ENCODE data around the gene MUSTN1. TPM values are rescaled to one million over a fixed set of nuclear protein-coding genes. Genes with fewer than 3 reads are reported as not detected.

MUSTN1 gene
- polyA plus RNA-seq, 2 of the 4 experiments (the other 2 are of a cell fraction) = not detected

DNA sequence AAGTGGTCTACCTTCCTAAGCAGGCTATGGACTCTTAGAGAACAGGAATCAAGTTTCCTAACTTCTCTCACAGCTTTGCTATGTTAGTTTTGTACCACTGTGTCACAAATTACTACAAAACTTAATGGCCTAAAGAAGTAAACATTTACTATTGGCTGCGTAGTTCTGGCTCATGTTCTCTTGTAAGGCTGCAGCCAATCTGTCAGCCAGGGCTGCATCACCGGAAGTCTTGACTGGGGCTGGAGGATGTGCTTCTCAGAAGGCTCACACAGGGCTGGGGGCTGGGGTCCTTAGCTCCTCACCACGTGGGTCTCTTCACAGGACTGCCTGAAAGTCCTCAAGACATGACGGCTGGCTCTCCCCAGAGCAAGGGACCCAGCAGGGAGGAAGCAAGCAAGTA is 47.1 kb upstream of the MUSTN1 start:
- H3K4me2 ChIP-seq = no peak overlapping the region
- ChIA-PET POLR2A (no interaction called here), CTCF (no interaction called here)
- FAIRE-seq (no peak), DNase-seq (ENCODE audit: low read depth in 1 of 2, low spot score in 1 of 2) (no peak), ATAC-seq (no peak)
- no peaks in the 10 kb centered on the region for H3K9me3 ChIP-seq
- 95% methylated on average over 2 of the region's 4 CpGs for WGBS (ENCODE audit: missing lambda C conversion rate)
- H3K4me3 ChIP-seq = no peak overlapping the region
- H3K4me1 ChIP-seq = no peaks in the 10 kb centered on the region
- H3K27ac ChIP-seq = no peak overlapping the region
- TF ChIP-seq JUNB (IDR thresholded peaks at IDR 0.05) (no peak), ZFP36 (IDR thresholded peaks at IDR 0.05; ENCODE audit: borderline replicate concordance, partially characterized antibody) (no peak), MAZ (IDR thresholded peaks at IDR 0.05; ENCODE audit: borderline replicate concordance, low read depth, low read length) (no peak), SREBF2 (IDR thresholded peaks at IDR 0.05) (no peak), CEBPB (IDR thresholded peaks at IDR 0.05) (no peak), ZC3H11A (IDR thresholded peaks at IDR 0.05) (no peak), POLR2AphosphoS2 (conservative IDR thresholded peaks at IDR 0.05; ENCODE audit: low read length) (no peak), CTCF (IDR thresholded peaks at IDR 0.05) (no peak)
- TF ChIP-seq, protein P1, sequence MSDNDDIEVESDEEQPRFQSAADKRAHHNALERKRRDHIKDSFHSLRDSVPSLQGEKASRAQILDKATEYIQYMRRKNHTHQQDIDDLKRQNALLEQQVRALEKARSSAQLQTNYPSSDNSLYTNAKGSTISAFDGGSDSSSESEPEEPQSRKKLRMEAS (IDR thresholded peaks at IDR 0.05) = no peak

- ATAC-seq (no peak), DNase-seq (ENCODE audit: low read depth in 1 of 2, low spot score in 1 of 2) (no peak), FAIRE-seq (no peak)
- 93% methylated on average over 3 of the region's 3 CpGs for WGBS (ENCODE audit: missing lambda C conversion rate)
- Histone ChIP-seq H3K4me1 (no peaks in the 10 kb centered on the region), H3K9me3 (no peaks in the 10 kb centered on the region), H3K4me3 (no peak overlapping the region), H3K27ac (no peak overlapping the region), H3K4me2 (no peak overlapping the region)
- ChIA-PET CTCF (interaction anchor here (1.1 kb wide), 1 partner anchor 55 kb away, joined by 3 read pairs; no protein-coding TSS in a partner anchor), POLR2A (no interaction called here)
- no peak for TF ChIP-seq RCOR1 (IDR thresholded peaks at IDR 0.05; ENCODE audit: low read depth, low read length)
- no peak for TF ChIP-seq PBX3 (IDR thresholded peaks at IDR 0.05)
- no peak for TF ChIP-seq RARB (CRISPR knock-in tag; IDR thresholded peaks at IDR 0.05)
- TF ChIP-seq, protein P2, sequence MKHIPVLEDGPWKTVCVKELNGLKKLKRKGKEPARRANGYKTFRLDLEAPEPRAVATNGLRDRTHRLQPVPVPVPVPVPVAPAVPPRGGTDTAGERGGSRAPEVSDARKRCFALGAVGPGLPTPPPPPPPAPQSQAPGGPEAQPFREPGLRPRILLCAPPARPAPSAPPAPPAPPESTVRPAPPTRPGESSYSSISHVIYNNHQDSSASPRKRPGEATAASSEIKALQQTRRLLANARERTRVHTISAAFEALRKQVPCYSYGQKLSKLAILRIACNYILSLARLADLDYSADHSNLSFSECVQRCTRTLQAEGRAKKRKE (CRISPR knock-in tag; IDR thresholded peaks at IDR 0.05; ENCODE audit: low read depth) = no peak
- no peak for TF ChIP-seq HES2 (IDR thresholded peaks at IDR 0.05)
Observed at GRCh38 chr3:52880474-52880873, 45.7 kb upstream of the MUSTN1 start.

- Histone ChIP-seq H3K4me2 (no peak overlapping the region), H3K27ac (no peak overlapping the region), H3K9me3 (no peaks in the 10 kb centered on the region), H3K4me1 (no peaks in the 10 kb centered on the region), H3K4me3 (no peak overlapping the region)
- DNase-seq (ENCODE audit: low read depth in 1 of 2, low spot score in 1 of 2) (no peak), FAIRE-seq (no peak), ATAC-seq (no peak)
- TF ChIP-seq CHD4 (IDR thresholded peaks at IDR 0.05; ENCODE audit: borderline replicate concordance) (no peak), POLR2AphosphoS2 (conservative IDR thresholded peaks at IDR 0.05; ENCODE audit: low read length) (no peak)
- 93% methylated on average over 5 of the region's 5 CpGs for WGBS (ENCODE audit: missing lambda C conversion rate)
- POLR2A ChIA-PET = no interaction called here
- CTCF ChIA-PET = interaction anchor here (1.1 to 1.6 kb wide), 3 partner anchors 19 to 55 kb away, joined by 3 read pairs; no protein-coding TSS in a partner anchor
Observed at GRCh38 chr3:52880047-52880446, 45.2 kb upstream of the MUSTN1 start.

DNA sequence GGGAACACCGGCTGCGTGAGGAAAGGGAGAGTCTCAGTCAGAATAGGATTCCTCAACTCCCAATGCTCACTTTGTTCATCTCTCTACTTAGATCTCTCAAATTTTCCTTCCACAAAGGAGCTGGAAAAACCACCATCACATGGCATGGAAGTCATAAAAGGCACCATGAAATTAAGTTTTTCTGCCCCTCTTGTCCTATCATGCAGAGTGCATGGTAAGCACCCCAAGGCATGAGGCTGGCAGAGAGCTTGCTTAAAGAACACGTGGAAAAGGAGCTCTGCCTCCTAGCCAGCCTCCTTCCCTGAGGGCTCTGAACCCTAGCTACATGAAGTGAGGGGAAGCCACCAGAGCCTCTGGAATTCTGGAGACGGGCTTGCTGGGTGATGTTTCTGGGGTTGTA is 44.8 kb upstream of the MUSTN1 start:
- no peaks in the 10 kb centered on the region for H3K9me3 ChIP-seq
- H3K27ac ChIP-seq = no peak overlapping the region
- ATAC-seq (no peak), DNase-seq (ENCODE audit: low read depth in 1 of 2, low spot score in 1 of 2) (no peak), FAIRE-seq (no peak)
- H3K4me1 ChIP-seq = no peaks in the 10 kb centered on the region
- ChIA-PET CTCF (interaction anchor here (1.3 to 1.6 kb wide), 2 partner anchors 19 to 28 kb away, joined by 3 read pairs; no protein-coding TSS in a partner anchor), POLR2A (no interaction called here)
- no peak overlapping the region for H3K4me3 ChIP-seq
- no peak overlapping the region for H3K4me2 ChIP-seq
- WGBS (ENCODE audit: missing lambda C conversion rate) = 91% methylated on average over 4 of the region's 4 CpGs
- TF ChIP-seq PHF8 (IDR thresholded peaks at IDR 0.05; ENCODE audit: borderline replicate concordance, low read depth) (no peak), ELK1 (IDR thresholded peaks at IDR 0.05; ENCODE audit: low read depth, low read length) (no peak), ZFP36 (IDR thresholded peaks at IDR 0.05; ENCODE audit: borderline replicate concordance, partially characterized antibody) (no peak), CHD2 (IDR thresholded peaks at IDR 0.05; ENCODE audit: low read length, partially characterized antibody) (no peak), FOSL2 (IDR thresholded peaks at IDR 0.05) (no peak), FOSL2 (CRISPR knock-in tag; IDR thresholded peaks at IDR 0.05) (no peak), CHD4 (IDR thresholded peaks at IDR 0.05; ENCODE audit: borderline replicate concordance) (no peak), HOXB13 (CRISPR knock-in tag; IDR thresholded peaks at IDR 0.05; ENCODE audit: low read depth) (no peak), HDAC2 (IDR thresholded peaks at IDR 0.05) (no peak), ESRRA (IDR thresholded peaks at IDR 0.05; ENCODE audit: borderline replicate concordance, low read length) (no peak)
- TF ChIP-seq, protein P3, sequence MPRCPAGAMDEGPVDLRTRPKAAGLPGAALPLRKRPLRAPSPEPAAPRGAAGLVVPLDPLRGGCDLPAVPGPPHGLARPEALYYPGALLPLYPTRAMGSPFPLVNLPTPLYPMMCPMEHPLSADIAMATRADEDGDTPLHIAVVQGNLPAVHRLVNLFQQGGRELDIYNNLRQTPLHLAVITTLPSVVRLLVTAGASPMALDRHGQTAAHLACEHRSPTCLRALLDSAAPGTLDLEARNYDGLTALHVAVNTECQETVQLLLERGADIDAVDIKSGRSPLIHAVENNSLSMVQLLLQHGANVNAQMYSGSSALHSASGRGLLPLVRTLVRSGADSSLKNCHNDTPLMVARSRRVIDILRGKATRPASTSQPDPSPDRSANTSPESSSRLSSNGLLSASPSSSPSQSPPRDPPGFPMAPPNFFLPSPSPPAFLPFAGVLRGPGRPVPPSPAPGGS (IDR thresholded peaks at IDR 0.05) = no peak
- TF ChIP-seq, protein P2 (CRISPR knock-in tag; IDR thresholded peaks at IDR 0.05; ENCODE audit: low read depth) = no peak
